ENCODE results near the gene MYOM1. TPM values are rescaled to one million over a fixed set of nuclear protein-coding genes. Genes with fewer than 3 reads are reported as not detected.

The MYOM1 gene
- total RNA-seq, 1 donor from 2014 or later: 1.2 TPM

DNA sequence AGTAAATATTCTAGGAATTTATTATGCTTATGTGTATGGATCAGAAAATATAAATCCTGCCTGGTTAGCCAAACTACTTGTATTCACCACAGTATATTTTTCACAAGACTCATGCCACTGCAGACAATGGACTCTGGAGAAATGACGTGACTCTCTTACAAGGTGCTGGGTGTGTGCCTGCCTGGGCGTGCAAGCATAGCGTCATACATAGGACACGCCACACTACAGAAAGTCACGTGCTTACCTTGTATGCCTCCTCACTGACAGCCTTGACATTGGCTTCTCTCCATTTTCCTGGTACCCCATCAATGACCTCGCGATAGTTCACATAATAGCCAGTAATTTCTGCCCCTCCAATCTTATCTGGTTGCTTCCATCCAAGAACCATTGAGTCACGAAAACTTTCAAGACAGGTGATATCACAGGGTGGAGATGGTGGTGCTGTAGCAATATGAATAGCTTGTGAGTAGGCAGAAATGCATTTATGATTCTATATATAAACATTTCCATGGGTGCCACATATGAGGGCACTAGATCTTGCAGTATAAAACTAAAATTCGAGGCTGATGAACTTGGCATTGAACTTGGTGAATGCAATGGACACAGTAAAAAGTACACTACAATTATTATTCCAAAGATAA is 93.2 kb downstream of the MYOM1 start:
- H3K4me3 ChIP-seq: no peak overlapping the region
- H3K27me3 ChIP-seq: no peaks in the 10 kb centered on the region
- H3K4me1 ChIP-seq: no peaks in the 10 kb centered on the region
- no peak overlapping the region for H3K27ac ChIP-seq
- DNase-seq (ENCODE audit: extremely low spot score in 2 of 2): no peak
- no peaks in the 10 kb centered on the region for H3K36me3 ChIP-seq
- H3K9me3 ChIP-seq: no peaks in the 10 kb centered on the region
- TF ChIP-seq POLR2A (IDR thresholded peaks at IDR 0.05) (no peak), POLR2AphosphoS5 (IDR thresholded peaks at IDR 0.05; ENCODE audit: insufficient read depth in 1 of 2, low read depth in 1 of 2) (no peak), CTCF (IDR thresholded peaks at IDR 0.05) (no peak)
- intact Hi-C loops (cut with DNase I): no loop called here

DNA sequence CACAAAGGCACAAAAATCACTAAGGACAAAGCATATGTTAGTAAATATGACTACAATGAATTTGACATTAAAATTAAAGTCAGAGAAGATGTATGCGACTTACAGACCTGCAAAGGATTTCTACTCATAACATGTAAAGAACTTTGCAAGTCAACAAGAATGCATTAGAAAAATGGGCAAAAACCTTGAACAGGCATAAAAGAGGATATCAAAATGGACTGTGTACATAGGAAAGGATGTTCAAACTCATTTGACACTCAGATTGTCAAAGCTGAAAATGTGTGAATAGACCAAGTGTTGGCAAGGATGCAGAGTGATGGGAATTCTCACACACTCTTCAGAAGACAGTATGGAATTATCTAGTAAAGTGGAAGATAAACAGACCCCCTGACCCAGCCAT is 94.9 kb downstream of the MYOM1 start:
- H3K27ac ChIP-seq: no peak overlapping the region
- TF ChIP-seq POLR2AphosphoS5 (IDR thresholded peaks at IDR 0.05; ENCODE audit: insufficient read depth in 1 of 2, low read depth in 1 of 2): no peak
- no peak for TF ChIP-seq CTCF (IDR thresholded peaks at IDR 0.05)
- no peak for TF ChIP-seq POLR2A (IDR thresholded peaks at IDR 0.05)
- H3K9me3 ChIP-seq: no peaks in the 10 kb centered on the region
- intact Hi-C loops (cut with DNase I): no loop called here
- no peak overlapping the region for H3K4me3 ChIP-seq
- H3K4me1 ChIP-seq: no peaks in the 10 kb centered on the region
- no peaks in the 10 kb centered on the region for H3K36me3 ChIP-seq
- no peak for DNase-seq (ENCODE audit: extremely low spot score in 2 of 2)
- no peaks in the 10 kb centered on the region for H3K27me3 ChIP-seq

DNA sequence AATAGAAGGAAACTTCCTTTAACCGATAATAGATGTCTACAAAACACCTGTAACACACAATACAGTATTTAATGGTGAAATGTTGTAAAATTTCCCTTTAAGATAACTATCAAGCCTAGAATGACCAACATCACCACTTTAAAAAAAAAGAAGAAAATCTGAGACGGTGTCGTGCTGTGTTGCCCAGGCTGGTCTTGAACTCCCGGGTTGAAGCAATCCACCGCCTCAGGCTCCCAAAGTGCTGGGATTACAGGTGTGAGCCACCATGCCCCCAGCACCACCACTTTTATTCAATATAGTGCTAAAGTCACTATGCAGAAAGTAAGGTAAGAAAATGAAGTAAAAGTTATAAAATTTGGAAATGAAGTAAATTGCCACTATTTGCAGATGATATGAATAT is 96.9 kb downstream of the MYOM1 start:
- Histone ChIP-seq H3K27ac (no peak overlapping the region), H3K9me3 (no peaks in the 10 kb centered on the region), H3K4me3 (no peak overlapping the region), H3K36me3 (no peaks in the 10 kb centered on the region), H3K4me1 (no peaks in the 10 kb centered on the region), H3K27me3 (no peaks in the 10 kb centered on the region)
- no peak for DNase-seq (ENCODE audit: extremely low spot score in 2 of 2)
- intact Hi-C loops (cut with DNase I): no loop called here
- TF ChIP-seq POLR2AphosphoS5 (IDR thresholded peaks at IDR 0.05; ENCODE audit: insufficient read depth in 1 of 2, low read depth in 1 of 2) (no peak), CTCF (IDR thresholded peaks at IDR 0.05) (no peak), POLR2A (IDR thresholded peaks at IDR 0.05) (no peak)

GRCh38 chr18:3121259-3121658 is 98.5 kb downstream of the MYOM1 start:
- Histone ChIP-seq H3K27ac (no peak overlapping the region), H3K4me3 (no peak overlapping the region), H3K4me1 (no peaks in the 10 kb centered on the region), H3K36me3 (no peaks in the 10 kb centered on the region), H3K27me3 (no peaks in the 10 kb centered on the region), H3K9me3 (no peaks in the 10 kb centered on the region)
- intact Hi-C loops (cut with DNase I): no loop called here
- no peak for TF ChIP-seq POLR2AphosphoS5 (IDR thresholded peaks at IDR 0.05; ENCODE audit: insufficient read depth in 1 of 2, low read depth in 1 of 2)
- no peak for TF ChIP-seq POLR2A (IDR thresholded peaks at IDR 0.05)
- TF ChIP-seq CTCF (IDR thresholded peaks at IDR 0.05): no peak
- no peak for DNase-seq (ENCODE audit: extremely low spot score in 2 of 2)

GRCh38 chr18:3120356-3120755 is 99.4 kb downstream of the MYOM1 start:
- H3K9me3 ChIP-seq: no peaks in the 10 kb centered on the region
- intact Hi-C loops (cut with DNase I): no loop called here
- H3K4me1 ChIP-seq: no peaks in the 10 kb centered on the region
- no peak overlapping the region for H3K27ac ChIP-seq
- TF ChIP-seq POLR2AphosphoS5 (IDR thresholded peaks at IDR 0.05; ENCODE audit: insufficient read depth in 1 of 2, low read depth in 1 of 2): no peak
- no peak for TF ChIP-seq POLR2A (IDR thresholded peaks at IDR 0.05)
- TF ChIP-seq CTCF (IDR thresholded peaks at IDR 0.05): no peak
- DNase-seq (ENCODE audit: extremely low spot score in 2 of 2): no peak
- H3K4me3 ChIP-seq: no peak overlapping the region
- H3K36me3 ChIP-seq: no peaks in the 10 kb centered on the region
- no peaks in the 10 kb centered on the region for H3K27me3 ChIP-seq
